Measurements from ENCODE around the gene KIRREL2. TPM values are rescaled to one million over a fixed set of nuclear protein-coding genes. Genes with fewer than 3 reads are reported as not detected.

The KIRREL2 gene
- total RNA-seq, 2 experiments from 2014 or later, result 1.0 to 1.1 TPM

DNA sequence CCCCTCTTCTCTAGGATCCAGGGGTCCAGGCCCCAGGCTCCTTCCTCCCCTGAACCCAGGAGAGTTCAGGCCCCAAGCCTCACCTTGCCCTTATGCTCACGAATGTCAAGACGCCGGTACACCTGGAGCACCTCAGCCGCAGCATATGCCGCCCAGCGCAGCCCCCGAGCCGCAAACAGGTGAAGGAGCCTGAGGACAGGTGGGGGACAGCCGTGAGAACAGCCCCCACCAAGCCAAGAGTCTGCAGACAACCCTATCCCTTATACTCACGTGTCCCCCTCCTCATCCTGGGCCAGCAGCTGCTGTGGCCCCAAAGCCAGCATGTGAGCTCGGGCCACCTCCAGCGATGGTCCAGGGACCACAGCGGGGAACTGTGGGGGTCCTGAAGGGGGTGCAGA is 39.9 kb downstream of the KIRREL2 start:
- CTCF ChIA-PET, result interaction anchor here (1.5 kb wide), 1 partner anchor 14 kb away, joined by 6 read pairs; no protein-coding TSS in a partner anchor
- Mint-ChIP-seq H3K4me3 (no peak overlapping the region), H3K36me3 (ENCODE audit: low read depth) (peaks cover 51% of the 10 kb centered on the region), H3K27ac (peak overlapping the region; percentile 36), H3K4me1 (ENCODE audit: low read depth) (peaks cover 47% of the 10 kb centered on the region), H3K9me3 (no peaks in the 10 kb centered on the region), H3K27me3 (ENCODE audit: low read depth) (no peaks in the 10 kb centered on the region)
- intact Hi-C loops (cut with micrococcal nuclease), result no loop called here
- no peak for DNase-seq

DNA sequence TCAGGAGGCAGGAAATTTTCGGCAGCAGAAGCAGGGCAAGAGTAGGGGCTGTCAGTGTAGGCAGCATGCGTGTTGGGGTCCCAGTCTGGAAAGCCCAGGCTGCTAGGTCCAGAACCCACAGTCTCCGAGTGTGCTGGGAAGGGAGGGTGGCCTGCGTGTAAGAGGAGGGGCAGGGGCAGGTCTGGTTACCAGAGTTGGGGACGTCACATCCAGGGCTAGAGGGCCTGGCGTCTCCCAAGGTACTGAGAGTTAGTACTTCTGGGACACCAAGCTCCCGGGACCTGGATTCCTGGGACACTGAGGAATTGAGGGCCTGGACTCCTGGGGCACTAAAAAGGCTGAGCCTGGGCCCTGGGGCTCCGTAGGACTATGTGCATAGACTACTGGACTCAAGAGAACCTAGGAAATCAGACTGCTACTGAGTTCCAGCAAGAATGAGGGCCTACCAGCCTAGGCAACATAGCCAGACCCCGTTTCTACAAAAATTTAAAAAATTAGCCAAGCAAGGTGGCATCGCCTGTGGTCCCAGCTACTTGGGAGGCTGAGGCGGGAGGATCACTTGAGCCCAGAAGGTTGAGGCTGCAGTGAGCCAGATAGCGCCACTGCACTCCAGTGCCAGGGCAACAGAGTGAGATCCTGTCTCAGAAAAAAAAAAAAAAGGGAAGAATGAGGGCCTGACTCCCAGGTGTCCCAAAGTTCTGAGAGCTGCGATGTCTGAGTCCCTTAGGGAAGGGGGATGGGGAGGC is 41.2 kb downstream of the KIRREL2 start:
- DNase-seq, result no peak
- CTCF ChIA-PET, result interaction anchor here (1.5 kb wide), 1 partner anchor 15 kb away, joined by 6 read pairs; no protein-coding TSS in a partner anchor
- H3K36me3 Mint-ChIP-seq (ENCODE audit: low read depth), result peaks cover 46% of the 10 kb centered on the region
- intact Hi-C loops (cut with micrococcal nuclease), result loop anchor here (2.0 kb wide), 1 partner anchor 217 kb away; the partner anchor contains the start of genes POLR2I and TBCB
- H3K9me3 Mint-ChIP-seq, result no peaks in the 10 kb centered on the region
- H3K27ac Mint-ChIP-seq, result peak overlapping the region; percentile 98
- H3K4me1 Mint-ChIP-seq (ENCODE audit: low read depth), result peaks cover 56% of the 10 kb centered on the region
- H3K27me3 Mint-ChIP-seq (ENCODE audit: low read depth), result no peaks in the 10 kb centered on the region
- peak overlapping the region; percentile 94 for H3K4me3 Mint-ChIP-seq

DNA sequence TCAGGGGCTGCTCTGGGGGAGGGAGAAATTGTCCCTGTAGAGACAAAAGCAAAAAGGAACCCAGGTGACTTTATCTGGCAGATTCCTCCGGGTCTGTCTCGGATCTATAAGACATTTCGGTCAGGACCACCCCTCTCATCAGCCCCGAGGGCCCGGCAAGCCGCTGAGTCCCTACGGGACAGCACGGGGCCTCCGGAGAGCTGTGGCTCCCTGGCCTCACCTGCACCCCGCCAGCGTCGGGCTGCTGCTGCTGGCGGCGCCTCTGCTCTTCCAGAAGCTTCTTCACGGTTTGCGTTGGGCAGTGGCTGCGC is 41.7 kb downstream of the KIRREL2 start:
- no peak for DNase-seq
- Mint-ChIP-seq H3K9me3 (no peaks in the 10 kb centered on the region), H3K27me3 (ENCODE audit: low read depth) (no peaks in the 10 kb centered on the region), H3K36me3 (ENCODE audit: low read depth) (peaks cover 42% of the 10 kb centered on the region), H3K4me3 (peak overlapping the region; percentile 94), H3K27ac (peak overlapping the region; percentile 98), H3K4me1 (ENCODE audit: low read depth) (peaks cover 59% of the 10 kb centered on the region)
- intact Hi-C loops (cut with micrococcal nuclease), result loop anchor here (2.0 kb wide), 1 partner anchor 216 kb away; the partner anchor contains the start of genes POLR2I and TBCB
- CTCF ChIA-PET, result no interaction called here

DNA sequence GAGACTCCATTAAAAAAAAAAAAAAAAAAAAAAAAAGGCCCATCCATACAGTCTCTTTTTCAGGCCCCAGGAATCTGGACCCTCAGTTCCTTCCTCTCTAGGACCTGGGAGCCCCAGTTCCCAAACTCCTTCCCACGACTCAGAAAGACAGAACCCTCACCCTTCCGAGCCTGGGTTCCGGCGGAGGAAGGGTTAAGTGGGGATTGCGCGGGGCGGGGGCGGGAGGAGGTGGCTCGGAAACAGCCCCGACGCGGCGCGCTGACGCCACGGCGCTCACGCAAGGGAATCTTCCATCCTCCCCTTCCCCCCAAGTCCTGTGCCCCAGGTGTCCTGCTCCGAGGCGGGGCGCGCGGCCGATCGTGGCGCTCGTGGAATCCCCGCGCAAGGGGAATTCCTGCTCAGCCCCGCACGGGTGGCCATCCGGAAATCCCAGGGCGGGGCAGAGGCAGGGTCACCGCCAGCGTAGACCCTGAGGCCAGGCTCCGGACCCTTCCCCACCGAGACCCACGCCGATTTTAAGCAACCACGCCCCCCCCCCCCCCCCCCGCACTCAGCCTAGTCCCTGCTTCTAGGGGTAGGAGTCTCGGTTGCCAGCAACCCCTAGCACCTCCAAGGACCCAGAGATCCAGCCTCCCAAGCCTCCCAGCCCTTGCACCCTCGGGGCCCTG is 43.0 kb downstream of the KIRREL2 start:
- Mint-ChIP-seq H3K27ac (peak overlapping the region; percentile 98), H3K27me3 (ENCODE audit: low read depth) (no peaks in the 10 kb centered on the region), H3K9me3 (no peaks in the 10 kb centered on the region), H3K36me3 (ENCODE audit: low read depth) (peaks cover 37% of the 10 kb centered on the region), H3K4me3 (peak overlapping the region; percentile 94), H3K4me1 (ENCODE audit: low read depth) (peaks cover 70% of the 10 kb centered on the region)
- CTCF ChIA-PET, result no interaction called here
- peak; percentile 91 for DNase-seq
- intact Hi-C loops (cut with micrococcal nuclease), result loop anchor here (1.0 to 5.0 kb wide), 10 partner anchors 16 to 352 kb away; partner anchors contain the start of genes ALKBH6, ARHGAP33, POLR2I and PSENEN

DNA sequence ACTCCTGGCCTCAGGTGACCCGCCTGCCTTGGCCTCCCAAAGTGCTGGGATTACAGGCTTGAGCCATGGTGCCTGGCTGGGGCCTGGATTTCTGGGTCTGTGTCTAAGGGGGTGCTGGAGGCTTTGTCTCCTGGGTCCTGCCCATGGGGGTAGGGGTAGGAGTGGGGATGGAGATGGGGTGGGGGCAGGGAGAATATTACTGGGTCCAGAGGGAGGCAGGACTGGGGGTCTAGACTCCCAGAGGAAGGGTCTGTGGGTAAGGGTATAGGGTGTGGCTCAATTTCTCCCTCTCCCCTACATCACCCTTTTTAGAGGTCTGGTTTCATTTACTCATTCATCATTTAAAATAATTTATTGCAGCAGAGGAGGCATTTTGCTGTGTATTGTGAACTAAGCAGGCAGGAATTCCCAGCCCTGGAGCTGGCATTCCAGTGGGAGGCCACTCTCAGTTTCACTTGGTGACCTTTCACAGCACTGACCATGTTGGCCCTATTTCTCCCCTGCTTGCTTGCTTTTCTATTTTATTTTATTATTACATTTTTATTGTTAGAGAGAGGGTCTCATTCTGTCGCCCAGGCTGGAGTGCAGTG is 44.4 kb downstream of the KIRREL2 start:
- intact Hi-C loops (cut with micrococcal nuclease), result loop anchor here (5.0 kb wide), 1 partner anchor 354 kb away; the partner anchor contains the start of gene TMEM147
- Mint-ChIP-seq H3K4me3 (peak overlapping the region; percentile 94), H3K27me3 (ENCODE audit: low read depth) (no peaks in the 10 kb centered on the region), H3K36me3 (ENCODE audit: low read depth) (peaks cover 28% of the 10 kb centered on the region), H3K27ac (peak overlapping the region; percentile 98), H3K4me1 (ENCODE audit: low read depth) (peaks cover 67% of the 10 kb centered on the region), H3K9me3 (no peaks in the 10 kb centered on the region)
- DNase-seq, result no peak
- CTCF ChIA-PET, result no interaction called here

DNA sequence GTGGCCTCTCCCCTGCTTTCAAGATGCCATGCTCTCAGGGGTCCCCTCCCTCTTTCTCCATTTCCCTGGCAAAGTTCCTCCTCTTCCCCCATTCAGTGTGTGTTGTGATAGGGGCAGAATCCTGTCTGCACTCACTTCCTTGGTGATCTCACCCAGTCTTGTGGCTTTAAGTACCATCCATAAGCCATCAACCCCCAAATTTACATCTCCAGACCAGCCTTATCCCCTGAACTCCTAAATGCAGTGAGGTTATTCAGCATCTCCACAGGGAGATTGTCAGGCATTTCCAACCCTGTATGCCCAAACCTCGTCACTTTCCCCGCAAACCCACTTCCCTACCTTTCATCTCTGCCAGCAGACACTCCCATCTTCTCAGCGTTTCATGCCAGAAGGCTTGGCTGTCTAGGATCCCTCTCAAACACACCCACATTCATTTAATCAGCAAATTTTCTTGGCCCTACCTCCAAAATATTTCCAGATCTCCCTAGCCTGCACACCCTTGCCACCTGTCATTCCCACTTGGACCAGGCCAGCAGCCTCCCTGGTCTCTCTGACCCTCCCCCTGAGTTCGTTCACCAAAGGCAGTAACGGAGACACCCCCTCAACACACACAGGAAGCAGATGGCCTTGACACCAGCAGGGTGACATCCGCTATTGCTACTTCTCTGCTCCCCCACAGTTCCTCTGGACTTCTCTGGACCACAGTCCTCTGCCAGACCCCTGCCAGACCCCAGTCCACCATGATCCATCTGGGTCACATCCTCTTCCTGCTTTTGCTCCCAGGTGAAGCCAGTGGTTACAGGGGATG is 45.3 kb downstream of the KIRREL2 start, which contains the start of gene HCST:
Gene HCST (plus strand): TSS at position 676 of the 808 bp plus-strand sequence. CDS start 65 bp downstream, at position 741.
- Mint-ChIP-seq H3K4me1 (ENCODE audit: low read depth) (peaks cover 62% of the 10 kb centered on the region), H3K27ac (peak within 1 kb of the TSS; percentile 89), H3K9me3 (no peaks in the 10 kb centered on the region), H3K27me3 (ENCODE audit: low read depth) (no peaks in the 10 kb centered on the region), H3K36me3 (ENCODE audit: low read depth) (peaks cover 23% of the 10 kb centered on the region), H3K4me3 (peak within 1 kb of the TSS; percentile 80)
- DNase-seq, result peak; percentile 58
- intact Hi-C loops (cut with micrococcal nuclease), result loop anchor here (5.0 kb wide), 1 partner anchor 355 kb away; the partner anchor contains the start of gene TMEM147
- CTCF ChIA-PET, result interaction anchor here (0.6 kb wide), 1 partner anchor 33 kb away, joined by 3 read pairs; no protein-coding TSS in a partner anchor

DNA sequence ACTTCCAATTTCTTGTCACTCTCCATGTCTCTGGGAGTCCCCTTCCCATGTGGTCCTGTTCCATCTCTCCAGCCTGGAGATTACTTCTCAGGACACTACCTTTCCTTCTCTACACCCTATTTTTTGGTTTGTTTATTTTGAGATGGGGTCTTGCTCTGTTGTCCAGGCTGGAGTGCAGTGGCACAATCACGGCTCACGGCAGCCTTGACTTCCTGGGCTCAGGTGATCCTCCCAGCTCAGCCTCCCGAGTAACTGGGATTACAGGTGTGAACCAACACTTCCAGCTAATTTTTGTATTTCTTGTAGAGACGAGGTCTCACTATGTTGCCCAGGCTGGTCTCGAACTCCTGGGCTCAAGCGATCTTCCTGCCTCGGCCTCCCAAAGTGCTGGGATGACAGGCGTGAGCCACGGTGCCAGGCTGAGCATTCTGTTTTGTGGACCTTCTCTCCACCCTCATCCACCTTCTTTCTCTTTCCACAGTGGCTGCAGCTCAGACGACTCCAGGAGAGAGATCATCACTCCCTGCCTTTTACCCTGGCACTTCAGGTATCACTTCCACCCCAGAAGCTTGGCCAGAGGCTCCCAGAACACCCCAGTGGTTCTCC is 46.3 kb downstream of the KIRREL2 start:
- Mint-ChIP-seq H3K27ac (peak overlapping the region; percentile 89), H3K4me1 (ENCODE audit: low read depth) (peaks cover 53% of the 10 kb centered on the region), H3K9me3 (no peaks in the 10 kb centered on the region), H3K36me3 (ENCODE audit: low read depth) (peaks cover 14% of the 10 kb centered on the region), H3K4me3 (peak overlapping the region; percentile 80), H3K27me3 (ENCODE audit: low read depth) (no peaks in the 10 kb centered on the region)
- no peak for DNase-seq
- intact Hi-C loops (cut with micrococcal nuclease), result loop anchor here (1.0 to 5.0 kb wide), 4 partner anchors 151 to 356 kb away; partner anchors contain the start of genes COX6B1, THAP8, TMEM147 and WDR62
- CTCF ChIA-PET, result interaction anchor here (0.8 to 1.0 kb wide), 2 partner anchors 9 to 20 kb away, joined by 3 to 4 read pairs; no protein-coding TSS in a partner anchor

DNA sequence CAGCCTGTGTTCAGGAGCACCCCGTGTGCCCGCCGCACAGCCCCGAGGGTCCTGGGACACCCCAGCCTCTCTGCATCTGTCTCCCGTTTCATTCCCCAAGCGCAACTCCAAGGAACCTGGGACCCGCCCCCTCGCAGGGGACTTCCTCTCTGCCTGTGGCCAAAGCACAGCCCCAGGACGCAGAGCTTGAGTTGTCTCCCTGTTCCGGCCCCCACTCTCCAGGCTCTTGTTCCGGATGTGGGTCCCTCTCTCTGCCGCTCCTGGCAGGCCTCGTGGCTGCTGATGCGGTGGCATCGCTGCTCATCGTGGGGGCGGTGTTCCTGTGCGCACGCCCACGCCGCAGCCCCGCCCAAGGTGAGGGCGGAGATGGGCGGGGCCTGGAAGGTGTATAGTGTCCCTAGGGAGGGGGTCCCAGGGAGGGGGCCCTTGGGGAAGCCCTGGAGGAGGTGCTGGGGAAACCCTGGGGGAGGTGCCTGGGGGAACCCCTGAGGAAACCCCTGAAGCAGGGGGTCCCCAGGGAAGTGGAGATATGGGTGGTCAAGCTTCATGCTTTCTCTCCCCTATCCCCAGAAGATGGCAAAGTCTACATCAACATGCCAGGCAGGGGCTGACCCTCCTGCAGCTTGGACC is 47.0 kb downstream of the KIRREL2 start:
- intact Hi-C loops (cut with micrococcal nuclease), result loop anchor here (1.0 to 5.0 kb wide), 4 partner anchors 151 to 356 kb away; partner anchors contain the start of genes COX6B1, THAP8, TMEM147 and WDR62
- Mint-ChIP-seq H3K27me3 (ENCODE audit: low read depth) (no peaks in the 10 kb centered on the region), H3K9me3 (no peaks in the 10 kb centered on the region), H3K27ac (peak overlapping the region; percentile 89), H3K4me3 (peak overlapping the region; percentile 80), H3K4me1 (ENCODE audit: low read depth) (peaks cover 52% of the 10 kb centered on the region), H3K36me3 (ENCODE audit: low read depth) (peaks cover 8% of the 10 kb centered on the region)
- DNase-seq, result peak; percentile 95
- CTCF ChIA-PET, result interaction anchor here (0.8 to 1.0 kb wide), 2 partner anchors 8 to 21 kb away, joined by 3 to 4 read pairs; no protein-coding TSS in a partner anchor

DNA sequence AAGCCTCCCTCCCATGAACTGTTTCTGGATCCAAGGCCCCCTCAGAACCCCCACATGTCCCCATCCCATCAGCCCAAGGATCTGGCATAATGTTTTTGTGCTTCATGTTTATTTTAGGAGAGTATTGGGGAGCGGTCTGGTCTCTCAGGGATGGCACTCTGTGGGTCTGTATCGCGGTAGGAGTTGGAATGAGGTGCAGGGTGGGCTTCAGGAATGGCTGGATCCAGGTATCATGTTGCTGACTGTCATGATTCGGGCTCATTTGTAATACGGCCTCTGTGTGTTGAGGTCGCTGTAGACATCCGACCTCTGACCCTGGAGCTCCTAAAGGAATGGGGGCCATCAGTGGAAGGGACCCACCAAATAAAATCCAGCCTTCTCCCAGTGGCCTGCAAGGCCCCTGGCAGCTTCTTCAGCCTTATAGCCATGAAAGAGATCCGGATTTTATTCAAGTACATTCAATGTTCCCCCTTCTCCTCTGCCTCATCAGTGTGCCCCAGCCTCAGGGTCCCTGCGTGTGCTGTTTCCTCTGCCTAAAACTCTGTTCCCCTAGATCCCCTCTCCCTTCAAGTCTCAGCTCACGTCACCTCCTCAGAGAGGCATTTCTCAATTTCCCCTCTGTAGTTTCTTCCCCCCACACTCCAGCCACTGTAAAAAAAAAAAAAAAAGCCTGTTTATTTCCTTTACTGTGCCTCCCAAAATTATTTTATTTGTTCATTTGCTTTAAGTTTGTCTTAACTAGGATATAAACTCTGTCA is 47.8 kb downstream of the KIRREL2 start:
- Mint-ChIP-seq H3K4me3 (peak overlapping the region; percentile 23), H3K4me1 (ENCODE audit: low read depth) (peaks cover 56% of the 10 kb centered on the region), H3K27me3 (ENCODE audit: low read depth) (no peaks in the 10 kb centered on the region), H3K36me3 (ENCODE audit: low read depth) (peaks cover 2% of the 10 kb centered on the region), H3K27ac (peak overlapping the region; percentile 76), H3K9me3 (no peaks in the 10 kb centered on the region)
- intact Hi-C loops (cut with micrococcal nuclease), result loop anchor here (5.0 kb wide), 1 partner anchor 357 kb away; the partner anchor contains the start of gene TMEM147
- DNase-seq, result no peak
- CTCF ChIA-PET, result interaction anchor here (0.7 kb wide), 1 partner anchor 109 kb away, joined by 3 read pairs; the partner anchor contains the start of gene ALKBH6

DNA sequence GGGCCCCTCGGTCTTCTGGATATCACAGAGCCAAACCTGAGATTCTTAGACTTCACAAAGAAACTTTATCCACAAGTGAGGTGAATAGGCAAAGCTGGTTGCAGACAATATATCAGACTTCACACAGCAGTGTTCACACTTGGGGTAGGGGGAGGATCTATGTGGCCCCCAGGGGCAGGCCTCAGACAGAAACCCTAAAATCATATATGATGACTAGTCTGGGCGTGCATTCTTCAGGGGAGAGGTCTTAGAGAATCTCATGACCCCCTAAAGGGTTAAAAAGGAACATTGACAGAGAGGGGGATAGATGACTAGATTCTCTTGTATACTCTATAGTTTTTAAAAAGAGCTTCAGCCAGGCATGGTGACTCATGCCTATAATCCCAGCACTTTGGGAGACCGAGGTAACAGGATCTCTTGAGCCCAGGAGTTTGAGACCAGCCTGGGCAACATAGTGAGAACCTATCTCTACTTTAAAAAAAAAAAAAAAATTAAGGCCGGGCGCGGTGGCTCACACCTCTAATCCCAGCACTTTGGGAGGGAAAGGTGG is 48.5 kb downstream of the KIRREL2 start:
- H3K36me3 Mint-ChIP-seq (ENCODE audit: low read depth), result no peaks in the 10 kb centered on the region
- no peak overlapping the region for H3K4me3 Mint-ChIP-seq
- no peak for DNase-seq
- intact Hi-C loops (cut with micrococcal nuclease), result no loop called here
- no peak overlapping the region for H3K27ac Mint-ChIP-seq
- no peaks in the 10 kb centered on the region for H3K9me3 Mint-ChIP-seq
- H3K4me1 Mint-ChIP-seq (ENCODE audit: low read depth), result peaks cover 58% of the 10 kb centered on the region
- H3K27me3 Mint-ChIP-seq (ENCODE audit: low read depth), result no peaks in the 10 kb centered on the region
- CTCF ChIA-PET, result interaction anchor here (0.7 kb wide), 1 partner anchor 127 kb away, joined by 3 read pairs; no protein-coding TSS in a partner anchor
